Hepatocyte (in vitro differentiated cells): ENCODE data around the gene DNER.

Experiments
- EZH2 ChIP-seq: fragments of 200-600 bp; sonication (generic); IDR thresholded peaks from 2 replicates; pipeline ENCODE4 v1.6.1; 2016; ENCODE audit warnings: antibody characterized with exemption, mild to moderate bottlenecking, borderline replicate concordance
- TF ChIP-seq, protein P1 (sequence below): fragments of 200-600 bp; sonication (generic); IDR thresholded peaks from 2 replicates; pipeline ENCODE4 v1.5.1; 2016; ENCODE audit warnings: antibody characterized with exemption, mild to moderate bottlenecking; ENCODE audit not compliant: poor library complexity

DNA sequence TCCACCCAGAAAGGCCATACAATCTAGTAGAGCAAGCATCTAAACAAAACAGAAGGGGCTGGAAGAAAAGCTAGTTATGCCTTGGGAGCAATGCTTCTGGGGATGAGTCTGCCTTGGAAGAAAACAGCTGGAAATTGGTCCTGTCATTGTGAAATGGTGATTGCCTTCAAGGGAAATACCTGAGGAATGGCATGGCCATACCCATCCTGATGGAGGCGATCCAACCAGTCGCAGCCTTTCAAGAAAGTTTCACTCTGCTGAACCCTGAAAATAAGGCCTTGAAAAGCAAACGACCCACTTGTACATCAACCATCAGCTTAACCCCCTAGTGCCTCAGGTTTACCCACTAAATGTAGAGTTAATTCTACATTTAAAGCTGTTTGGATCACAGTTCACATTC lies 370.7 kb downstream of the DNER start:
- TF ChIP-seq, protein P1, sequence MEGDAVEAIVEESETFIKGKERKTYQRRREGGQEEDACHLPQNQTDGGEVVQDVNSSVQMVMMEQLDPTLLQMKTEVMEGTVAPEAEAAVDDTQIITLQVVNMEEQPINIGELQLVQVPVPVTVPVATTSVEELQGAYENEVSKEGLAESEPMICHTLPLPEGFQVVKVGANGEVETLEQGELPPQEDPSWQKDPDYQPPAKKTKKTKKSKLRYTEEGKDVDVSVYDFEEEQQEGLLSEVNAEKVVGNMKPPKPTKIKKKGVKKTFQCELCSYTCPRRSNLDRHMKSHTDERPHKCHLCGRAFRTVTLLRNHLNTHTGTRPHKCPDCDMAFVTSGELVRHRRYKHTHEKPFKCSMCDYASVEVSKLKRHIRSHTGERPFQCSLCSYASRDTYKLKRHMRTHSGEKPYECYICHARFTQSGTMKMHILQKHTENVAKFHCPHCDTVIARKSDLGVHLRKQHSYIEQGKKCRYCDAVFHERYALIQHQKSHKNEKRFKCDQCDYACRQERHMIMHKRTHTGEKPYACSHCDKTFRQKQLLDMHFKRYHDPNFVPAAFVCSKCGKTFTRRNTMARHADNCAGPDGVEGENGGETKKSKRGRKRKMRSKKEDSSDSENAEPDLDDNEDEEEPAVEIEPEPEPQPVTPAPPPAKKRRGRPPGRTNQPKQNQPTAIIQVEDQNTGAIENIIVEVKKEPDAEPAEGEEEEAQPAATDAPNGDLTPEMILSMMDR: no peak
- no peak for TF ChIP-seq EZH2
